Neural progenitor cell (in vitro differentiated cells): ENCODE results near the gene CLEC20A. TPM values are rescaled to one million over a fixed set of nuclear protein-coding genes. Genes with fewer than 3 reads are reported as not detected.

Experiments
- DNase-seq: peaks from one replicate; pipeline ENCODE4 v3.0.0-alpha.2; 2016; ENCODE audit warnings: low spot score
- H2AFZ ChIP-seq: fragments of 200-600 bp; sonication (generic); replicated peaks from 2 replicates; pipeline ENCODE4 v1.6.1; 2016; ENCODE audit warnings: antibody characterized with exemption
- H3F3A ChIP-seq: fragments of 200-600 bp; sonication (generic); 2 replicates; pipeline ENCODE4 v1.6.1; 2016; ENCODE audit warnings: antibody characterized with exemption, low read depth
- H3K27ac ChIP-seq: fragments of 200-600 bp; sonication (generic); 2 replicates; pipeline ENCODE4 v1.5.1; 2016; ENCODE audit warnings: mild to moderate bottlenecking
- H3K27me3 ChIP-seq: fragments of 200-600 bp; sonication (generic); 2 replicates; pipeline ENCODE4 v1.6.1; 2016; ENCODE audit warnings: mild to moderate bottlenecking, moderate library complexity
- H3K36me3 ChIP-seq: fragments of 200-600 bp; sonication (generic); 2 replicates; pipeline ENCODE4 v1.5.1; 2016
- H3K4me1 ChIP-seq: fragments of 200-600 bp; sonication (generic); 2 replicates; pipeline ENCODE4 v1.6.1; 2016; ENCODE audit warnings: mixed run types
- H3K4me2 ChIP-seq: fragments of 200-600 bp; sonication (generic); 2 replicates; pipeline ENCODE4 v1.6.1; 2016
- H3K4me3 ChIP-seq: fragments of 200-600 bp; sonication (generic); 2 replicates; pipeline ENCODE4 v1.5.1; 2016
- H3K79me2 ChIP-seq: fragments of 200-600 bp; sonication (generic); 2 replicates; pipeline ENCODE4 v1.6.1; 2016; ENCODE audit warnings: low read depth
- H3K9ac ChIP-seq: fragments of 200-600 bp; sonication (generic); 2 replicates; pipeline ENCODE4 v1.6.1; 2016
- H3K9me3 ChIP-seq: fragments of 200-600 bp; sonication (generic); 2 replicates; pipeline ENCODE4 v1.5.1; 2016; ENCODE audit warnings: low read depth
- H4K20me1 ChIP-seq: fragments of 200-600 bp; sonication (generic); 2 replicates; pipeline ENCODE4 v1.6.1; 2016; ENCODE audit warnings: low read depth
- H3K27ac Mint-ChIP-seq: 3 replicates; pipeline ENCODE4 v1.8.0; 2021; ENCODE audit warnings: mixed read lengths
- H3K27me3 Mint-ChIP-seq: 2 replicates; pipeline ENCODE4 v1.8.0; 2022; ENCODE audit warnings: low read depth, mild to moderate bottlenecking, inconsistent platforms, moderate library complexity, mixed read lengths; ENCODE audit not compliant: insufficient read depth
- H3K36me3 Mint-ChIP-seq: 3 replicates; pipeline ENCODE4 v1.8.0; 2021; ENCODE audit warnings: mixed read lengths
- H3K4me1 Mint-ChIP-seq: 3 replicates; pipeline ENCODE4 v1.8.0; 2021; ENCODE audit warnings: mixed read lengths
- H3K4me3 Mint-ChIP-seq: 3 replicates; pipeline ENCODE4 v1.8.0; 2021; ENCODE audit warnings: mild to moderate bottlenecking, moderate library complexity, mixed read lengths
- H3K9me3 Mint-ChIP-seq: 3 replicates; pipeline ENCODE4 v1.8.0; 2020; ENCODE audit warnings: mixed read lengths
- CTCF ChIP-seq: fragments of 200-600 bp; sonication (generic); IDR thresholded peaks from 2 replicates; pipeline ENCODE4 v1.5.1; 2017; ENCODE audit warnings: antibody characterized with exemption, mild to moderate bottlenecking
- EZH2 ChIP-seq: fragments of 200-600 bp; sonication (generic); IDR thresholded peaks from 2 replicates; pipeline ENCODE4 v1.6.1; 2017; ENCODE audit warnings: antibody characterized with exemption, mild to moderate bottlenecking, moderate library complexity
- EZH2phosphoT487 ChIP-seq: fragments of 200-600 bp; sonication (generic); IDR thresholded peaks from 2 replicates; pipeline ENCODE4 v1.6.1; 2017; ENCODE audit warnings: antibody characterized with exemption
- total RNA-seq: library from RNA; depleted of rRNA; stranded (reverse); fragments of >200 nt; gene quantifications from 2 replicates; pipeline ENCODE4 v1.2.3, GENCODE V29; 2015; ENCODE audit warnings: low replicate concordance

Gene CLEC20A
- total RNA-seq, 1 donor from 2014 or later, result not detected

- Mint-ChIP-seq H3K27me3 (peaks cover 6% of the 10 kb centered on the region), H3K9me3 (no peaks in the 10 kb centered on the region), H3K36me3 (no peaks in the 10 kb centered on the region), H3K4me3 (no peak overlapping the region), H3K27ac (no peak overlapping the region), H3K4me1 (peaks cover 19% of the 10 kb centered on the region)
- Histone ChIP-seq H3K9me3 (no peaks in the 10 kb centered on the region), H3K4me2 (no peak overlapping the region), H3K27me3 (no peaks in the 10 kb centered on the region), H3K27ac (no peak overlapping the region), H3K79me2 (no peaks in the 10 kb centered on the region), H3K9ac (no peak overlapping the region), H3K4me3 (no peak overlapping the region), H4K20me1 (no peaks in the 10 kb centered on the region), H3K36me3 (no peaks in the 10 kb centered on the region), H3F3A (no peaks in the 10 kb centered on the region), H2AFZ (no peak overlapping the region), H3K4me1 (no peaks in the 10 kb centered on the region)
- no peak for DNase-seq
- TF ChIP-seq EZH2 (no peak), CTCF (no peak), EZH2phosphoT487 (no peak)
Measured at GRCh38 chr1:178536329-178536728, 39.6 kb upstream of the CLEC20A start.

GRCh38 chr1:178534137-178534868 is 37.5 kb upstream of the CLEC20A start:
- Histone ChIP-seq H3K36me3 (no peaks in the 10 kb centered on the region), H3K27me3 (no peaks in the 10 kb centered on the region), H3K27ac (no peak overlapping the region), H3K4me3 (no peak overlapping the region), H3K4me1 (no peaks in the 10 kb centered on the region), H3K79me2 (no peaks in the 10 kb centered on the region), H2AFZ (peak overlapping the region; percentile 57), H3K4me2 (no peak overlapping the region), H3K9me3 (no peaks in the 10 kb centered on the region), H3F3A (no peaks in the 10 kb centered on the region), H3K9ac (no peak overlapping the region), H4K20me1 (no peaks in the 10 kb centered on the region)
- no peak overlapping the region for H3K27ac Mint-ChIP-seq
- DNase-seq, result no peak
- H3K4me1 Mint-ChIP-seq, result peaks cover 16% of the 10 kb centered on the region
- H3K9me3 Mint-ChIP-seq, result no peaks in the 10 kb centered on the region
- no peaks in the 10 kb centered on the region for H3K36me3 Mint-ChIP-seq
- TF ChIP-seq CTCF (no peak), EZH2phosphoT487 (no peak), EZH2 (no peak)
- H3K27me3 Mint-ChIP-seq, result peaks cover 4% of the 10 kb centered on the region
- no peak overlapping the region for H3K4me3 Mint-ChIP-seq

- H3K27me3 Mint-ChIP-seq, result peaks cover 4% of the 10 kb centered on the region
- H3K36me3 ChIP-seq, result no peaks in the 10 kb centered on the region
- no peak overlapping the region for H3K4me3 Mint-ChIP-seq
- H3K9ac ChIP-seq, result no peak overlapping the region
- H3K27ac ChIP-seq, result no peak overlapping the region
- no peak overlapping the region for H2AFZ ChIP-seq
- H3K36me3 Mint-ChIP-seq, result no peaks in the 10 kb centered on the region
- no peak overlapping the region for H3K4me2 ChIP-seq
- H3K9me3 Mint-ChIP-seq, result no peaks in the 10 kb centered on the region
- H3K27me3 ChIP-seq, result no peaks in the 10 kb centered on the region
- no peaks in the 10 kb centered on the region for H3K4me1 ChIP-seq
- no peak overlapping the region for H3K27ac Mint-ChIP-seq
- TF ChIP-seq EZH2, result no peak
- TF ChIP-seq EZH2phosphoT487, result no peak
- TF ChIP-seq CTCF, result no peak
- H3K9me3 ChIP-seq, result no peaks in the 10 kb centered on the region
- peaks cover 13% of the 10 kb centered on the region for H3K4me1 Mint-ChIP-seq
- no peak for DNase-seq
- H3K4me3 ChIP-seq, result no peak overlapping the region
- no peaks in the 10 kb centered on the region for H4K20me1 ChIP-seq
- H3K79me2 ChIP-seq, result no peaks in the 10 kb centered on the region
- no peaks in the 10 kb centered on the region for H3F3A ChIP-seq
Measured at GRCh38 chr1:178533121-178533946, 36.6 kb upstream of the CLEC20A start.
